HG03354 (cell line): ENCODE results near the gene FOXJ3.

Experiments
- ATAC-seq: cut with Tn5 transposase; IDR thresholded peaks from one replicate; pipeline ENCODE4 v1.9.1; 2021; ENCODE audit warnings: mild to moderate bottlenecking; ENCODE audit not compliant: unreplicated experiment, poor library complexity, severe bottlenecking

Gene FOXJ3

DNA sequence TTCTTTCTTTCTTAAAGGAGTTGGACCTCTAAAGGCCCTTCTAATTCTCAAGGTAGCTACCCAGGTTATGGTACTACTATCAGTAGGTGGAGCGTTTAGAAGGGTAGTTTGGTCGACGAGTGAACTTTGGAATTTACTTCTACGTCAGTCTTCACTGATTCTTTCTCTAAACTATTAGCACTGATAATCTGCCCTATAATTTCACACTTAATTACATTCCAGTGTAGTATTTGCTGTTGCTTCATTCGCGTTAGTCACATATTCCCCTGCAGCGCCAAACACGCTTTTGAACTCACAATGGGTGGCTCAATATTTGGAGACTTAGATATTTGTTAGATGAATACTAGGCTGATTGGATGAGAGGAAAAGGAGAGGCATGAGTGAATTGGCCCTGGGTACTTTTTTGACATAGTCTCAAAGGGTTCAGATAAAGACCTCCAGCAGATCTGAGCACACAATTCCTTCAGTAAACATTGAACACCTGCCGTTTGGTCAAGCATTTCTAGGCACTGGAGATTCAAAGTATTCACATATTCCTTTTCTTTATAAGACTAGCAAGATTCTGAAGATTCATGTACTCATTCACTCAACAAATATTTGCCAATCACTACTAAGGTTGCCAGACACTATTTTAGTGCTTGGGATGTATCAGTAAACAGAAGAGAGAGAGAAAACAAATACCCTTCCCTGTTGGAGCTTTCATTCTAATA lies 929 bp upstream of the FOXJ3 start:
- no peak for ATAC-seq

DNA sequence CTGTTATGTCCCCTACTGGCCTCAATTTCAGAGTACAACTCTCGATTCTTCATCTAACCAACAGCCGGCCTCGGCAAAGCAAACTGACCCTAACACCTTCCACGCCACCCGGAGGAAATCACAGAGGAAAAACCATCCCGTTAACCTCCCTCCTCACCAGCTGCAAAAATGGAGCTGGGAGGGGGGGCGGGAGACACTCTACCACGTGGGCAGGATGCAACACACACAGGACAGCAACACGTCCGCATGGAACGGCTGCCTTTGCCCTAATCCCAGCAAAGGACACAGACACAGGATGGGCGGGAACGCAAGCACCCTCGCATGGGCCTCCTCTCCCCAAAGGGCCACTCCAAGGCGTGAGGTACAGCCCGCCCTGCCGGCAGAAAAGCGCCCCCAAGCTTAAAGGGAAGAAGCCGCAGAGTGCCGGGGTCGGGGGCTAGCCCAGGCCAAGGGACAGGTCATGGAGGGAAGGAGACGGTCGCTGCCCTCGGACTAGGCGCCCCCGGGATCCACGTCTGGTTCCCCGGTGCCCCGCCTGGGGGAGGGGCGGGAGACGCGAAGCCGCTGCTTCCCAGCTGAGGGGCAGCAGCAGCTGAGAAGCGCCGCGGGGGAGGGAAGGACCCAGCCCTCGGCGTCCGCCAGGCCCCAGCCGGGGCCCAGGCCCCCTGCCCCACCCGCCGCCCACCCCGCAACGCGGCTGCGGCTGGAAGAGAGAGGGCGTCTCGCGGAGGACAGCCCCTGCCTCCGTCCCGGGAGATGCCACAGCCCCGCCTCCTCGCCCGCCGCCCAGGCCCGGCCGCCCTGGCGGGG lies 590 bp downstream of the FOXJ3 start:
- peak; percentile 54 for ATAC-seq

DNA sequence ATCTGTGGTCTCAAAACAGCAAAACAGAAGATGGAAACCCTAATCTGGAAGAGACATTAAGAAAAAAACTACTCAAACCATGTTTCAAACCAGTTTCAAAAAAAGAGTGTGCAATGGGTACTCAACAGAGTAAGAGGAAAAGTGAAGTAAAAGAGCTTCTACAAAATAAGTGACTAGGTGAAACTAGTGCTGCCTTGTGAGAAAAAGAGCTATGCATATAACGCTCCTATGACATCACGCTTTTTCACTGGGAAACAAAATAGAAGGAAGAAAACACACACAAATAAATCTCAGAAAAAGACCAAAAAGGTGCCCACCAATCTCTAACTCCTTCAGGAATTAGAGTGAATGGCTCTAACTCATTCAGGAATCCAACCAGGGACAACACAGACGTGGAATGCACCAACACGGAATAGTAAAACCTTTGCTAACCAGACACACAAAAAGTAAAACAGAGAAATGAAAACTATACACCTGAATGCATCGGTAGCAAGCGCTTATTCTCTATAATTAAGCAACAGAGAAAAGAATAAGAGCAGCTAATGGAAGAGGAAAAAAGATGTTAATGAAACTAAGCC lies 1.3 kb downstream of the FOXJ3 start:
- ATAC-seq: no peak

DNA sequence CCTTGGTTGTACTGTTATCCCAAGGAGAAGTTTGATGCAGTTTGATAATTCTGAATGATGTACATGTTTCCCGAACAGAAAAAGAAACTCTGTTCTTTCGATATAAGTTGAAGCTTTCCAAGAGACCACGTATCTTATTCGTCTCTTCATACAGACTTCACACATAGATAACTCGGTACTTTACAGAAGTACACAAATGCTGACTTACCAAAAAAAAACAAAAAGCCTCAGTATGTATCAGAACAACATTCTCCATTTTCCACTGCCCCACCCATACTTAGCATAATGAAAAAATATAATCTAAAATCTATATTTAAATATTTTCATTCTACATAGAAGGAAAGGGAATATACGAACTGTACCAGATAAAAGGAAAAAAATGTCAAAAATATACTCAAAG lies 2.2 kb downstream of the FOXJ3 start:
- ATAC-seq: no peak

- no peak for ATAC-seq
Measured at GRCh38 chr1:42330215-42330614, 4.8 kb downstream of the FOXJ3 start.

DNA sequence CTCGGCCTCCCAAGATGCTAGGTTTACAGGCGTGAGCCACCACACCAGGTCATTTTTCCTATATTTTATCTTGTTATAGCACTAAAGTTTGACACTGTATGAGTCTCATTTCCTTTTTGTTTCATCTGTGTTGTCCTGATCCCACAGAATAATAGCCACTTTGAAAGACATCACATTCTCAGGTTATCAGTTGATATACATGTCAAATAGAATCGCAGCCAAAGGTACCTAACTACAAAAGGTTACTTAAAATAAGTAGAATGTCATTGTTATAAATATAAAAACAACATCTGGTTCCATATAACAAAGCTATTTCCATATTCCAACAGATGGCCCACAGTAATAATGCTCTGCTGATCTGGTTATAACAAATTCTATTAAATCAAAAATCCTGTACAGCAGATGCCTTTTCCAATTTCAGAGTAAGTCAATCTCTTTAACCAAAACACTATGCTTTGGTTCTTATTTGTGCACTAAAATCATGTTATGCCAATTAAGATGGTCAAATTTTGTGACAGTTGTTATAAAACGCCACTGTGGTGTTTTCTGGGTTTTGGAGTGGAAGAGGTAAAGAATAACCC lies 6.0 kb downstream of the FOXJ3 start:
- no peak for ATAC-seq

DNA sequence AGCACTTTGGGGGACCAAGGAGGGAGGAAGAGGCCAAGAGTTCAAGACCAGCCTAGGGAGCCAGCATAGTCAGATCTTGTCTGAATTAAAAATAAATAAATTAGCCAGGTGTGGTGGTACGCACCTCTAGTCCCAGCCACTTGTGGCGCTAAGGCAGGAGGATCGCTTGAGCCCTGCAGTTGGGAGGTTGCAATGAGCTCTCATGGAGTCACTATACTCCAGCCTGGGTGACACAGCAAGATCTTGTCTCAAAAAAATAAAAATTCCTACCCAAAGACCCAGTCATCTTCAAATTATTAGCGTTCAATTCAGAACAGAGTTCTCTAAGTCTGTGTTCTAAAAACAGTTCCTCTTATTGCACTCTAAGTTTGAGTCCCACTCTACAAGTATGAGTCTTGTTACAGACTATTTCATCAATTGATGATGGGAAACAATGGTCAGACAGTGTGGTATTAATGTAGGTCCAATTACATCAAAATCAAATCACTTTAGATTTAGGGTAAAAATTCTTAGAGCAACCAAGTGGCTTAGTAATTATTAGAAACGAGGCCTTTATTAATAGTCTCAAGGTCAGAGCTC lies 6.9 kb downstream of the FOXJ3 start:
- ATAC-seq: no peak

- no peak for ATAC-seq
Measured at GRCh38 chr1:42325014-42325402, 10.0 kb downstream of the FOXJ3 start.

- no peak for ATAC-seq
Measured at GRCh38 chr1:42324398-42325013, 10.5 kb downstream of the FOXJ3 start.

GRCh38 chr1:42323551-42323950 lies 11.5 kb downstream of the FOXJ3 start:
- no peak for ATAC-seq

- ATAC-seq: no peak
Measured at GRCh38 chr1:42322577-42322976, 12.5 kb downstream of the FOXJ3 start.

- ATAC-seq: no peak
Measured at GRCh38 chr1:42321731-42322130, 13.3 kb downstream of the FOXJ3 start.

- ATAC-seq: no peak
Measured at GRCh38 chr1:42320708-42321107, 14.3 kb downstream of the FOXJ3 start.

- no peak for ATAC-seq
Measured at GRCh38 chr1:42319871-42320484, 15.1 kb downstream of the FOXJ3 start.

GRCh38 chr1:42319128-42319851 lies 15.7 kb downstream of the FOXJ3 start:
- no peak for ATAC-seq

DNA sequence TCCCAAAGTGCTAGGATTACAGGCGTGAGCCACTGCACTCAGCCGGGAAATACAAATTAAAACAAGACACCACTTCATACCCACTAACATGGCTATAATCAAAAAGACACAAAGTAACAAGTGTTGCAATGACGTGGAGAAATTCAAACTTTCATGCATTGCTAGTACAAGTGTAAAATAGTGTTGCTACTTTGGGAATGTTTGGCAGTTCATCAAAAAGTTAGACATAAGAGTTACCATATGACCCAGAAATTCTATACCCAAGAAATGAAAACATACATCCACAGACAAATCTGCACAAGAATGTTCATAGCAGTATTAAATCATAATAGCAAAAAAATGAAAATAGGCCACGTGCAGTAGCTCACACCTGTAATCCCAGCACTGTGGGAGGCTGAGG lies 16.4 kb downstream of the FOXJ3 start:
- ATAC-seq: no peak

DNA sequence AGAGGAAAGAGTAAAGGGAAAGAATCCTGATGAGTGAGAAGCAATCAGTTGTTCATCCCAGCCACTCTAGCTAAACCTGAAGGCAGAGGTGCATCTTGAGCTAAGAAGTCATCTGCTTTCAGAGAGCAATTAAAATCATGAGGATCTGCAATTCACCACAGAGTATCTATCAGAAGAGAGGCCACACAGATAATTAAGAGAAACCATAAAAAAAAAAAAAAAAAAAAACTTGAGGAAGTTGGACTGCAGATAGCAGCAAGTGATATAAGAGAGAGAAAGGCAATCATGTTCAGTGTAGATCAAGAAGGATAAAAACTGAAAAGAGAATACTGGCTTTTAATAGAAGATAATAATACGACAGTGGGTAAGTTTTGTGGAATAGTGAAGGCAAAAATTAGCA lies 17.7 kb downstream of the FOXJ3 start:
- ATAC-seq: no peak

- no peak for ATAC-seq
Measured at GRCh38 chr1:42316292-42316691, 18.7 kb downstream of the FOXJ3 start.

GRCh38 chr1:42315500-42315899 lies 19.5 kb downstream of the FOXJ3 start:
- no peak for ATAC-seq
